ENCODE results near the gene RFFL. TPM values are rescaled to one million over a fixed set of nuclear protein-coding genes. Genes with fewer than 3 reads are reported as not detected.

The RFFL gene
- total RNA-seq, 2 donors from 2014 or later, result 46.6 to 51.3 TPM

GRCh38 chr17:35068249-35068648, 4.7 kb upstream of the RFFL start:
- intact Hi-C loops (cut with DNase I), result no loop called here
- Histone ChIP-seq H3K27me3 (replicated peaks; ENCODE audit: insufficient read depth) (no peaks in the 10 kb centered on the region), H3K36me3 (no peaks in the 10 kb centered on the region), H3K4me1 (replicated peaks) (peaks cover 12% of the 10 kb centered on the region), H3K27ac (no peak overlapping the region), H3K4me3 (no peak overlapping the region), H3K9me3 (no peaks in the 10 kb centered on the region)
- TF ChIP-seq CTCF (IDR thresholded peaks at IDR 0.05), result no peak
- no peak for TF ChIP-seq POLR2A (IDR thresholded peaks at IDR 0.05)
- TF ChIP-seq POLR2AphosphoS5 (IDR thresholded peaks at IDR 0.05), result no peak
- DNase-seq (ENCODE audit: low spot score), result no peak
- 93% methylated on average over 2 of the region's 2 CpGs for WGBS

- no peaks in the 10 kb centered on the region for H3K9me3 ChIP-seq
- H3K4me3 ChIP-seq, result no peak overlapping the region
- intact Hi-C loops (cut with DNase I), result no loop called here
- no peak for TF ChIP-seq POLR2A (IDR thresholded peaks at IDR 0.05)
- no peak overlapping the region for H3K27ac ChIP-seq
- H3K4me1 ChIP-seq (replicated peaks), result peaks cover 12% of the 10 kb centered on the region
- no peaks in the 10 kb centered on the region for H3K36me3 ChIP-seq
- DNase-seq (ENCODE audit: low spot score), result no peak
- H3K27me3 ChIP-seq (replicated peaks; ENCODE audit: insufficient read depth), result no peaks in the 10 kb centered on the region
- WGBS, result 94% methylated on average over 4 of the region's 4 CpGs
Observed at GRCh38 chr17:35065880-35066279, 2.4 kb upstream of the RFFL start.

- no peak for DNase-seq (ENCODE audit: low spot score)
- Histone ChIP-seq H3K9me3 (no peaks in the 10 kb centered on the region), H3K27ac (peak overlapping the region; percentile 77 to 79), H3K36me3 (no peaks in the 10 kb centered on the region), H3K4me3 (no peak overlapping the region), H3K27me3 (replicated peaks; ENCODE audit: insufficient read depth) (no peaks in the 10 kb centered on the region), H3K4me1 (replicated peaks) (peaks cover 12% of the 10 kb centered on the region)
- WGBS, result 77% methylated on average over 3 of the region's 3 CpGs
- intact Hi-C loops (cut with DNase I), result loop anchor here (5.0 kb wide), 1 partner anchor 42 kb away; no protein-coding TSS in a partner anchor
- TF ChIP-seq POLR2A (IDR thresholded peaks at IDR 0.05), result no peak
- TF ChIP-seq CTCF (IDR thresholded peaks at IDR 0.05), result no peak
- no peak for TF ChIP-seq POLR2AphosphoS5 (IDR thresholded peaks at IDR 0.05)
Observed at GRCh38 chr17:35064516-35065215, 1.2 kb upstream of the RFFL start.

- TF ChIP-seq POLR2A (IDR thresholded peaks at IDR 0.05) (no peak), CTCF (IDR thresholded peaks at IDR 0.05) (no peak), POLR2AphosphoS5 (IDR thresholded peaks at IDR 0.05) (no peak)
Observed at GRCh38 chr17:35062308-35062707, 1.2 kb downstream of the RFFL start.

GRCh38 chr17:35057332-35057915, 6.1 kb downstream of the RFFL start:
- no peaks in the 10 kb centered on the region for H3K36me3 ChIP-seq
- no peaks in the 10 kb centered on the region for H3K9me3 ChIP-seq
- peaks cover 15% of the 10 kb centered on the region for H3K4me1 ChIP-seq (replicated peaks)
- intact Hi-C loops (cut with DNase I), result no loop called here
- H3K27me3 ChIP-seq (replicated peaks; ENCODE audit: insufficient read depth), result no peaks in the 10 kb centered on the region
- H3K4me3 ChIP-seq, result no peak overlapping the region
- peak overlapping the region in 1 of 2 donors; percentile 51 for H3K27ac ChIP-seq
- no peak for DNase-seq (ENCODE audit: low spot score)
- TF ChIP-seq CTCF (IDR thresholded peaks at IDR 0.05) (no peak), POLR2A (IDR thresholded peaks at IDR 0.05) (no peak), POLR2AphosphoS5 (IDR thresholded peaks at IDR 0.05) (peak; percentile 53)
- 96% methylated on average over 1 of the region's 1 CpG for WGBS

More at GRCh38 chr17:35062308-35062707, 1.2 kb downstream of the RFFL start:
- Histone ChIP-seq H3K36me3 (no peaks in the 10 kb centered on the region), H3K4me1 (replicated peaks) (peaks cover 19% of the 10 kb centered on the region), H3K27me3 (replicated peaks; ENCODE audit: insufficient read depth) (no peaks in the 10 kb centered on the region), H3K27ac (peak overlapping the region in 1 of 2 donors; percentile 77), H3K9me3 (no peaks in the 10 kb centered on the region), H3K4me3 (no peak overlapping the region)
- DNase-seq (ENCODE audit: low spot score), result no peak
- 98% methylated on average over 3 of the region's 3 CpGs for WGBS
- intact Hi-C loops (cut with DNase I), result loop anchor here (5.0 kb wide), 1 partner anchor 40 kb away; no protein-coding TSS in a partner anchor

All from prostate gland (tissue), 2 donors.